Measurements from ENCODE around the gene MAN1C1. TPM values are rescaled to one million over a fixed set of nuclear protein-coding genes. Genes with fewer than 3 reads are reported as not detected.

MAN1C1 gene
- total and polyA plus RNA-seq, 2 donors (not counting 1 experiment from before 2014, with no cell fraction given) = 17.7 to 51.4 TPM

- H3K27me3 ChIP-seq (ENCODE audit: control insufficient read depth, insufficient read depth, low read length) = peaks cover 3% of the 10 kb centered on the region
Observed at GRCh38 chr1:25756215-25756614, 139.6 kb downstream of the MAN1C1 start.

DNA sequence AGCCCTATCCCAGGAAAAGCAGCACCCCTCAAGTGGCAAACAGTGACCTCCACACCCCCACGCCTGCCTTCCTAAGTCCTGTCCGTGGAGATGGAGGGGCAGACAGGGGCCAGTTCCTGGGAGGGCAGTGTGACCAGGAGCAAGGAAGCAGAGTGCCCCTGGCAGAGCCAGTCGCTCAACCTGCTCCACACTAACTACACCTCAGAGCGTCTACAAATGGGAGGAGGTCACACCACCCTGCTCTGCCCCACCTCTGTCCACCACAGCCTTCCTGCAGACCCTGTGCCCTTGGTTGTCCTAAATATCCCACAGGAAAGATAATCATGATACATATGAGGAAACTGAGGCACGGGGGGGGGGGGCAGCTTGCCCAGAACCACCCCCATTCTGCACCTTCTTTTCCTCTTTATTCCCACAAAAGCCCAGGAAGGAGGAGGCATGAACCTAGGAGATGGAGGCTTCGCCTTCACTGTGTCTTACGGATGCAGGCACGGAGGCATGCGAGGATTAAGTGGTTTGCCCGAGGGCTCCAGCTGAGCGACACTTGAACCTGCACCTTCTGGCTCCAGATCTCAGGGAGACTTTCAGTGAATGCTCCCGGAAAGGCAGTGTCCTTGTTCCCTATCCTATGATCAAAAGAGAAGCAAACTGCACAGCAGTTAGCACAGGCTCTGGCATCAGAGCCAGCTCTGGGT is 140.7 kb downstream of the MAN1C1 start:
- H3K36me3 ChIP-seq (ENCODE audit: control insufficient read depth, insufficient read depth, low read length) = no peaks in the 10 kb centered on the region

More at GRCh38 chr1:25756215-25756614, 139.6 kb downstream of the MAN1C1 start:
- Histone ChIP-seq H3K79me2 (ENCODE audit: control insufficient read depth, insufficient read depth, low read length) (no peaks in the 10 kb centered on the region), H3K9me3 (ENCODE audit: control insufficient read depth, insufficient read depth, low read depth, low read length) (no peaks in the 10 kb centered on the region), H3K27ac (ENCODE audit: insufficient read depth, low read length) (no peak overlapping the region), H3K36me3 (ENCODE audit: control insufficient read depth, insufficient read depth, low read length) (no peaks in the 10 kb centered on the region), H3K4me2 (ENCODE audit: extremely low read depth, insufficient read depth, low read length) (no peak overlapping the region), H2AFZ (ENCODE audit: low read length) (no peak overlapping the region), H3K9ac (ENCODE audit: insufficient read depth, low read length) (no peak overlapping the region), H3K4me3 (replicated peaks in 1 of 4; ENCODE audit: control extremely low read depth in 1 of 4, insufficient read depth in 1 of 4, low read depth in 3 of 4, low read length in 4 of 4) (no peak overlapping the region), H4K20me1 (ENCODE audit: control insufficient read depth, extremely low read depth, insufficient read depth, low read length) (no peaks in the 10 kb centered on the region), H3K4me1 (ENCODE audit: control insufficient read depth, extremely low read depth, insufficient read depth, low read length) (no peaks in the 10 kb centered on the region)
- no peak for DNase-seq (ENCODE audit: low read depth in 2 of 2)
- no peak for TF ChIP-seq CTCF (conservative IDR thresholded peaks at IDR 0.05 in 1 of 2, IDR thresholded peaks at IDR 0.05 in 1 of 2; ENCODE audit: low read depth in 1 of 2, low read length in 2 of 2)
- TF ChIP-seq EZH2 (IDR thresholded peaks at IDR 0.05; ENCODE audit: low read length, missing control alignments) = no peak

GRCh38 chr1:25757846-25758185 is 141.2 kb downstream of the MAN1C1 start:
- H3K4me3 ChIP-seq (replicated peaks in 1 of 4; ENCODE audit: control extremely low read depth in 1 of 4, insufficient read depth in 1 of 4, low read depth in 3 of 4, low read length in 4 of 4) = no peak overlapping the region
- H3K4me2 ChIP-seq (ENCODE audit: extremely low read depth, insufficient read depth, low read length) = no peak overlapping the region
- H3K4me1 ChIP-seq (ENCODE audit: control insufficient read depth, extremely low read depth, insufficient read depth, low read length) = no peaks in the 10 kb centered on the region
- no peaks in the 10 kb centered on the region for H3K9me3 ChIP-seq (ENCODE audit: control insufficient read depth, insufficient read depth, low read depth, low read length)
- H2AFZ ChIP-seq (ENCODE audit: low read length) = no peak overlapping the region
- H4K20me1 ChIP-seq (ENCODE audit: control insufficient read depth, extremely low read depth, insufficient read depth, low read length) = no peaks in the 10 kb centered on the region
- no peak overlapping the region for H3K9ac ChIP-seq (ENCODE audit: insufficient read depth, low read length)
- no peaks in the 10 kb centered on the region for H3K27me3 ChIP-seq (ENCODE audit: control insufficient read depth, insufficient read depth, low read length)
- TF ChIP-seq EZH2 (IDR thresholded peaks at IDR 0.05; ENCODE audit: low read length, missing control alignments) = no peak
- no peak for TF ChIP-seq CTCF (conservative IDR thresholded peaks at IDR 0.05 in 1 of 2, IDR thresholded peaks at IDR 0.05 in 1 of 2; ENCODE audit: low read depth in 1 of 2, low read length in 2 of 2)
- H3K27ac ChIP-seq (ENCODE audit: insufficient read depth, low read length) = no peak overlapping the region
- no peaks in the 10 kb centered on the region for H3K79me2 ChIP-seq (ENCODE audit: control insufficient read depth, insufficient read depth, low read length)
- H3K36me3 ChIP-seq (ENCODE audit: control insufficient read depth, insufficient read depth, low read length) = no peaks in the 10 kb centered on the region
- no peak for DNase-seq (ENCODE audit: low read depth in 2 of 2)

More for the DNA sequence above, 140.7 kb downstream of the MAN1C1 start:
- H2AFZ ChIP-seq (ENCODE audit: low read length) = no peak overlapping the region
- no peaks in the 10 kb centered on the region for H4K20me1 ChIP-seq (ENCODE audit: control insufficient read depth, extremely low read depth, insufficient read depth, low read length)
- DNase-seq (ENCODE audit: low read depth in 2 of 2) = no peak
- H3K9ac ChIP-seq (ENCODE audit: insufficient read depth, low read length) = no peak overlapping the region
- H3K4me3 ChIP-seq (replicated peaks in 1 of 4; ENCODE audit: control extremely low read depth in 1 of 4, insufficient read depth in 1 of 4, low read depth in 3 of 4, low read length in 4 of 4) = no peak overlapping the region
- H3K4me1 ChIP-seq (ENCODE audit: control insufficient read depth, extremely low read depth, insufficient read depth, low read length) = no peaks in the 10 kb centered on the region
- H3K27me3 ChIP-seq (ENCODE audit: control insufficient read depth, insufficient read depth, low read length) = no peaks in the 10 kb centered on the region
- H3K9me3 ChIP-seq (ENCODE audit: control insufficient read depth, insufficient read depth, low read depth, low read length) = no peaks in the 10 kb centered on the region
- no peaks in the 10 kb centered on the region for H3K79me2 ChIP-seq (ENCODE audit: control insufficient read depth, insufficient read depth, low read length)
- H3K4me2 ChIP-seq (ENCODE audit: extremely low read depth, insufficient read depth, low read length) = no peak overlapping the region
- H3K27ac ChIP-seq (ENCODE audit: insufficient read depth, low read length) = no peak overlapping the region
- TF ChIP-seq EZH2 (IDR thresholded peaks at IDR 0.05; ENCODE audit: low read length, missing control alignments) = no peak
- TF ChIP-seq CTCF (conservative IDR thresholded peaks at IDR 0.05 in 1 of 2, IDR thresholded peaks at IDR 0.05 in 1 of 2; ENCODE audit: low read depth in 1 of 2, low read length in 2 of 2) = no peak

Measured in fibroblast of lung (primary cell).